Measurements from ENCODE around the gene MAP1B. TPM values are rescaled to one million over a fixed set of nuclear protein-coding genes. Genes with fewer than 3 reads are reported as not detected.

MAP1B gene
- total RNA-seq = 1 to 10 TPM; 5.5 TPM

GRCh38 chr5:72107131-72107900 lies at the start of gene MAP1B:
TSS of gene MAP1B (plus strand) at chr5:72107475. CDS start at chr5:72107532, 57 bp downstream.
- H3K36me3 Mint-ChIP-seq (ENCODE audit: insufficient read depth in 2 of 2) = no peaks in the 10 kb centered on the region
- DNase-seq (peak; percentile 7 to 12), ATAC-seq (replicated peaks in 1 of 2) (peak; percentile 50 to 53)
- peak within 1 kb of the TSS; percentile 63 to 79 for H3K4me3 Mint-ChIP-seq
- no peak within 1 kb of the TSS for H3K27ac Mint-ChIP-seq
- no peaks in the 10 kb centered on the region for H3K9me3 Mint-ChIP-seq
- H3K4me1 Mint-ChIP-seq (ENCODE audit: low read depth) = no peaks in the 10 kb centered on the region
- peaks cover 66% of the 10 kb centered on the region for H3K27me3 Mint-ChIP-seq (ENCODE audit: low read depth)

GRCh38 chr5:72057816-72058215 lies 49.5 kb upstream of the MAP1B start:
- Mint-ChIP-seq H3K4me3 (no peak overlapping the region), H3K27ac (no peak overlapping the region), H3K36me3 (ENCODE audit: insufficient read depth in 2 of 2) (no peaks in the 10 kb centered on the region), H3K27me3 (ENCODE audit: low read depth) (peaks cover 21% of the 10 kb centered on the region), H3K9me3 (no peaks in the 10 kb centered on the region), H3K4me1 (ENCODE audit: low read depth) (no peaks in the 10 kb centered on the region)
- DNase-seq (no peak), ATAC-seq (replicated peaks in 1 of 2) (no peak)

- DNase-seq = peak in 1 of 2 donors; percentile 1
These were observed 44.0 kb upstream of the MAP1B start for GRCh38 chr5:72063219-72063819.

GRCh38 chr5:72064801-72065570 lies 42.3 kb upstream of the MAP1B start:
- H3K4me3 Mint-ChIP-seq = no peak overlapping the region
- H3K36me3 Mint-ChIP-seq (ENCODE audit: insufficient read depth in 2 of 2) = no peaks in the 10 kb centered on the region
- DNase-seq = no peak
- H3K4me1 Mint-ChIP-seq (ENCODE audit: low read depth) = no peaks in the 10 kb centered on the region
- no peak overlapping the region for H3K27ac Mint-ChIP-seq
- H3K27me3 Mint-ChIP-seq (ENCODE audit: low read depth) = peaks cover 25% of the 10 kb centered on the region
- no peak for ATAC-seq (replicated peaks in 1 of 2)
- H3K9me3 Mint-ChIP-seq = no peaks in the 10 kb centered on the region

More at GRCh38 chr5:72063219-72063819, 44.0 kb upstream of the MAP1B start:
- no peaks in the 10 kb centered on the region for H3K36me3 Mint-ChIP-seq (ENCODE audit: insufficient read depth in 2 of 2)
- no peak overlapping the region for H3K4me3 Mint-ChIP-seq
- no peaks in the 10 kb centered on the region for H3K9me3 Mint-ChIP-seq
- no peaks in the 10 kb centered on the region for H3K4me1 Mint-ChIP-seq (ENCODE audit: low read depth)
- H3K27me3 Mint-ChIP-seq (ENCODE audit: low read depth) = peaks cover 24% of the 10 kb centered on the region
- no peak for ATAC-seq (replicated peaks in 1 of 2)
- no peak overlapping the region for H3K27ac Mint-ChIP-seq

- Mint-ChIP-seq H3K9me3 (no peaks in the 10 kb centered on the region), H3K27ac (no peak overlapping the region), H3K4me1 (ENCODE audit: low read depth) (no peaks in the 10 kb centered on the region), H3K27me3 (ENCODE audit: low read depth) (peaks cover 32% of the 10 kb centered on the region), H3K4me3 (no peak overlapping the region), H3K36me3 (ENCODE audit: insufficient read depth in 2 of 2) (no peaks in the 10 kb centered on the region)
- DNase-seq (no peak), ATAC-seq (replicated peaks in 1 of 2) (no peak)
These were observed 41.5 kb upstream of the MAP1B start for GRCh38 chr5:72065751-72066255.

GRCh38 chr5:72066705-72067107 lies 40.6 kb upstream of the MAP1B start:
- ATAC-seq (replicated peaks in 1 of 2) (peak in 1 of 2 donors; percentile 32), DNase-seq (no peak)
- Mint-ChIP-seq H3K4me1 (ENCODE audit: low read depth) (no peaks in the 10 kb centered on the region), H3K4me3 (no peak overlapping the region), H3K27ac (no peak overlapping the region), H3K36me3 (ENCODE audit: insufficient read depth in 2 of 2) (no peaks in the 10 kb centered on the region), H3K27me3 (ENCODE audit: low read depth) (peaks cover 39% of the 10 kb centered on the region), H3K9me3 (no peaks in the 10 kb centered on the region)

- H3K27me3 Mint-ChIP-seq (ENCODE audit: low read depth) = peaks cover 50% of the 10 kb centered on the region
- H3K27ac Mint-ChIP-seq = no peak overlapping the region
- no peak for DNase-seq
- H3K4me1 Mint-ChIP-seq (ENCODE audit: low read depth) = no peaks in the 10 kb centered on the region
- H3K36me3 Mint-ChIP-seq (ENCODE audit: insufficient read depth in 2 of 2) = no peaks in the 10 kb centered on the region
- no peak for ATAC-seq (replicated peaks in 1 of 2)
- H3K4me3 Mint-ChIP-seq = no peak overlapping the region
- H3K9me3 Mint-ChIP-seq = no peaks in the 10 kb centered on the region
These were observed 39.4 kb upstream of the MAP1B start for GRCh38 chr5:72067682-72068470.

- Mint-ChIP-seq H3K4me1 (ENCODE audit: low read depth) (no peaks in the 10 kb centered on the region), H3K9me3 (no peaks in the 10 kb centered on the region), H3K36me3 (ENCODE audit: insufficient read depth in 2 of 2) (no peaks in the 10 kb centered on the region), H3K4me3 (no peak overlapping the region), H3K27ac (no peak overlapping the region), H3K27me3 (ENCODE audit: low read depth) (peaks cover 49% of the 10 kb centered on the region)
- DNase-seq (no peak), ATAC-seq (replicated peaks in 1 of 2) (no peak)
These were observed 36.7 kb upstream of the MAP1B start for GRCh38 chr5:72070529-72070928.

GRCh38 chr5:72071906-72072305 lies 35.4 kb upstream of the MAP1B start:
- Mint-ChIP-seq H3K4me1 (ENCODE audit: low read depth) (no peaks in the 10 kb centered on the region), H3K27me3 (ENCODE audit: low read depth) (peaks cover 42% of the 10 kb centered on the region), H3K27ac (no peak overlapping the region), H3K9me3 (no peaks in the 10 kb centered on the region), H3K36me3 (ENCODE audit: insufficient read depth in 2 of 2) (no peaks in the 10 kb centered on the region), H3K4me3 (no peak overlapping the region)
- no peak for DNase-seq
- no peak for ATAC-seq (replicated peaks in 1 of 2)

- no peak overlapping the region for H3K4me3 Mint-ChIP-seq
- H3K4me1 Mint-ChIP-seq (ENCODE audit: low read depth) = no peaks in the 10 kb centered on the region
- no peak overlapping the region for H3K27ac Mint-ChIP-seq
- H3K36me3 Mint-ChIP-seq (ENCODE audit: insufficient read depth in 2 of 2) = no peaks in the 10 kb centered on the region
- DNase-seq = no peak
- no peaks in the 10 kb centered on the region for H3K9me3 Mint-ChIP-seq
- H3K27me3 Mint-ChIP-seq (ENCODE audit: low read depth) = peaks cover 48% of the 10 kb centered on the region
- ATAC-seq (replicated peaks in 1 of 2) = no peak
These were observed 33.0 kb upstream of the MAP1B start for GRCh38 chr5:72074251-72074650.

- no peak overlapping the region for H3K4me3 Mint-ChIP-seq
- no peaks in the 10 kb centered on the region for H3K4me1 Mint-ChIP-seq (ENCODE audit: low read depth)
- H3K36me3 Mint-ChIP-seq (ENCODE audit: insufficient read depth in 2 of 2) = no peaks in the 10 kb centered on the region
- no peaks in the 10 kb centered on the region for H3K9me3 Mint-ChIP-seq
- DNase-seq (no peak), ATAC-seq (replicated peaks in 1 of 2) (no peak)
- H3K27me3 Mint-ChIP-seq (ENCODE audit: low read depth) = peaks cover 45% of the 10 kb centered on the region
- no peak overlapping the region for H3K27ac Mint-ChIP-seq
These were observed 31.8 kb upstream of the MAP1B start for GRCh38 chr5:72075461-72075860.

- Mint-ChIP-seq H3K4me1 (ENCODE audit: low read depth) (no peaks in the 10 kb centered on the region), H3K4me3 (no peak overlapping the region), H3K27ac (no peak overlapping the region), H3K9me3 (no peaks in the 10 kb centered on the region), H3K36me3 (ENCODE audit: insufficient read depth in 2 of 2) (no peaks in the 10 kb centered on the region), H3K27me3 (ENCODE audit: low read depth) (peaks cover 42% of the 10 kb centered on the region)
- DNase-seq = no peak
- ATAC-seq (replicated peaks in 1 of 2) = no peak
These were observed 30.5 kb upstream of the MAP1B start for GRCh38 chr5:72076621-72077300.

Measured in activated T-cell treated with anti-CD3 and anti-CD28 coated beads, Interleukin-2, amount 50 U/mL, for 72 hours (primary cell).